ENCODE data around the gene ALDH9A1. TPM values are rescaled to one million over a fixed set of nuclear protein-coding genes. Genes with fewer than 3 reads are reported as not detected.
"Not testable (repeated sequence)": the region's sequence is repeated elsewhere in the genome, so short reads cannot be mapped to it uniquely, and the experiment has no call there.

The ALDH9A1 gene
- total and polyA plus RNA-seq, 10 of the 15 experiments (the other 5 are each of a cell fraction or from before 2014, with no cell fraction given) = 25.7 to 106 (median 36.3) TPM

DNA sequence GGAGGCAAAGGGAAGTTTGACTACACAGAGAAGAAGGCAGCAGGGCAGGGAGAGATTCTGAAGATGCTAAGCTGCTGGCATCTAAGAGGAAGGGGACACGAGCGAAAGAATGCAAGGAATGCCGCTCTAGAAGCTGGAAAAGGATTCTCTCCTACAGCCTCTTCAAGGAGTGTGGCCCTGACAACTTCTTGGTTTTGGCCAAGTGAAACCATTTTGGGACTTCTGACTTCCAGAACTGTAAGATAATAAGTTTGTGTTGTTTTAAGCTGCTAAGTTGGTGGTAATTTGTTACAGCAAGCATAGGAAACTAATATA is 38.8 kb downstream of the ALDH9A1 start:
- Histone ChIP-seq H4K20me1 (ENCODE audit: control insufficient read depth, insufficient read depth) (no peaks in the 10 kb centered on the region), H3K4me3 (no peak overlapping the region), H3K36me3 (ENCODE audit: control insufficient read depth in 2 of 2, insufficient read depth in 2 of 2, low read length in 1 of 2) (peaks cover 6 to 20% of the 10 kb centered on the region in 2 experiments; a peak in 3 of 4 replicates), H3K4me2 (ENCODE audit: control insufficient read depth, insufficient read depth) (no peak overlapping the region), H2AFZ (ENCODE audit: control insufficient read depth, low read depth, low read length) (no peak overlapping the region), H3K4me1 (ENCODE audit: control insufficient read depth, insufficient read depth, low read length) (no peaks in the 10 kb centered on the region), H3K79me2 (ENCODE audit: control insufficient read depth, insufficient read depth, low read length) (no peaks in the 10 kb centered on the region), H3K9ac (ENCODE audit: control insufficient read depth, insufficient read depth, low read length) (no peak overlapping the region), H3K27me3 (replicated peaks in 1 of 2; ENCODE audit: control insufficient read depth in 2 of 2, insufficient read depth in 2 of 2, low read length in 1 of 2) (no peaks in the 10 kb centered on the region), H3K27ac (ENCODE audit: control insufficient read depth, insufficient read depth) (no peak overlapping the region), H3K9me3 (replicated peaks; ENCODE audit: control insufficient read depth, insufficient read depth, low read length) (no peaks in the 10 kb centered on the region)
- 74% methylated on average over 3 of the region's 3 CpGs for WGBS (ENCODE audit: insufficient coverage, insufficient replicate concordance, low lambda C conversion rate, missing lambda C conversion rate)
- no TSS peak for BruUV-seq (replicated peaks)
- intact Hi-C loops (cut with micrococcal nuclease; ENCODE audit: unreplicated experiment) (loop anchor here (10.0 kb wide), 1 partner anchor 265 kb away; no protein-coding TSS in a partner anchor), in situ Hi-C loops (cut with MboI) (no loop called here)
- CTCF ChIA-PET = no interaction called here
- POLR2A ChIA-PET = no interaction called here
- no peak for TF ChIP-seq KLF5 (IDR thresholded peaks at IDR 0.05; ENCODE audit: partially characterized antibody)
- TF ChIP-seq, protein P1, sequence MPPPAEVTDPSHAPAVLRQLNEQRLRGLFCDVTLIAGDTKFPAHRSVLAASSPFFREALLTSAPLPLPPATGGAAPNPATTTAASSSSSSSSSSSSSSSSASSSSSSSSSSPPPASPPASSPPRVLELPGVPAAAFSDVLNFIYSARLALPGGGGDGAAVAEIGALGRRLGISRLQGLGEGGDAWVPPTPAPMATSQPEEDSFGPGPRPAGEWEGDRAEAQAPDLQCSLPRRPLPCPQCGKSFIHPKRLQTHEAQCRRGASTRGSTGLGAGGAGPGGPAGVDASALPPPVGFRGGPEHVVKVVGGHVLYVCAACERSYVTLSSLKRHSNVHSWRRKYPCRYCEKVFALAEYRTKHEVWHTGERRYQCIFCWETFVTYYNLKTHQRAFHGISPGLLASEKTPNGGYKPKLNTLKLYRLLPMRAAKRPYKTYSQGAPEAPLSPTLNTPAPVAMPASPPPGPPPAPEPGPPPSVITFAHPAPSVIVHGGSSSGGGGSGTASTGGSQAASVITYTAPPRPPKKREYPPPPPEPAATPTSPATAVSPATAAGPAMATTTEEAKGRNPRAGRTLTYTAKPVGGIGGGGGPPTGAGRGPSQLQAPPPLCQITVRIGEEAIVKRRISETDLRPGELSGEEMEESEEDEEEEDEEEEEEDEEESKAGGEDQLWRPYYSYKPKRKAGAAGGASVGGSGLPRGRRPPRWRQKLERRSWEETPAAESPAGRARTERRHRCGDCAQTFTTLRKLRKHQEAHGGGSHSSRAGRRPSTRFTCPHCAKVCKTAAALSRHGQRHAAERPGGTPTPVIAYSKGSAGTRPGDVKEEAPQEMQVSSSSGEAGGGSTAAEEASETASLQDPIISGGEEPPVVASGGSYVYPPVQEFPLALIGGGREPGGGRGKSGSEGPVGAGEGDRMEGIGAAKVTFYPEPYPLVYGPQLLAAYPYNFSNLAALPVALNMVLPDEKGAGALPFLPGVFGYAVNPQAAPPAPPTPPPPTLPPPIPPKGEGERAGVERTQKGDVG (CRISPR knock-in tag; IDR thresholded peaks at IDR 0.05) = no peak
- no peak for TF ChIP-seq MTA3 (IDR thresholded peaks at IDR 0.05; ENCODE audit: borderline replicate concordance, low read length)
- no peak for TF ChIP-seq ATF7 (IDR thresholded peaks at IDR 0.05; ENCODE audit: low read depth)
- TF ChIP-seq, protein P2, sequence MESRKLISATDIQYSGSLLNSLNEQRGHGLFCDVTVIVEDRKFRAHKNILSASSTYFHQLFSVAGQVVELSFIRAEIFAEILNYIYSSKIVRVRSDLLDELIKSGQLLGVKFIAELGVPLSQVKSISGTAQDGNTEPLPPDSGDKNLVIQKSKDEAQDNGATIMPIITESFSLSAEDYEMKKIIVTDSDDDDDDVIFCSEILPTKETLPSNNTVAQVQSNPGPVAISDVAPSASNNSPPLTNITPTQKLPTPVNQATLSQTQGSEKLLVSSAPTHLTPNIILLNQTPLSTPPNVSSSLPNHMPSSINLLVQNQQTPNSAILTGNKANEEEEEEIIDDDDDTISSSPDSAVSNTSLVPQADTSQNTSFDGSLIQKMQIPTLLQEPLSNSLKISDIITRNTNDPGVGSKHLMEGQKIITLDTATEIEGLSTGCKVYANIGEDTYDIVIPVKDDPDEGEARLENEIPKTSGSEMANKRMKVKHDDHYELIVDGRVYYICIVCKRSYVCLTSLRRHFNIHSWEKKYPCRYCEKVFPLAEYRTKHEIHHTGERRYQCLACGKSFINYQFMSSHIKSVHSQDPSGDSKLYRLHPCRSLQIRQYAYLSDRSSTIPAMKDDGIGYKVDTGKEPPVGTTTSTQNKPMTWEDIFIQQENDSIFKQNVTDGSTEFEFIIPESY (IDR thresholded peaks at IDR 0.05) = no peak
- no peak for TF ChIP-seq SUZ12 (IDR thresholded peaks at IDR 0.05; ENCODE audit: unreplicated experiment)
- no peak for TF ChIP-seq IKZF1 (conservative IDR thresholded peaks at IDR 0.05)
- no peak for TF ChIP-seq ZSCAN29 (IDR thresholded peaks at IDR 0.05)
- no peak for TF ChIP-seq NRF1 (conservative IDR thresholded peaks at IDR 0.05; ENCODE audit: low read depth, low read length)
- TF ChIP-seq NBN (IDR thresholded peaks at IDR 0.05) = no peak
- RAD21 ChIA-PET (ENCODE audit: unreplicated experiment) = interaction anchor here (0.8 kb wide), 1 partner anchor 27 kb away, joined by 3 read pairs; no protein-coding TSS in a partner anchor
- ATAC-seq = no peak
- no peak for FAIRE-seq
- no peak for DNase-seq (ENCODE audit: low read depth, low spot score)
- SMC1A ChIA-PET (ENCODE audit: uncharacterized antibody, unreplicated experiment) = no interaction called here

DNA sequence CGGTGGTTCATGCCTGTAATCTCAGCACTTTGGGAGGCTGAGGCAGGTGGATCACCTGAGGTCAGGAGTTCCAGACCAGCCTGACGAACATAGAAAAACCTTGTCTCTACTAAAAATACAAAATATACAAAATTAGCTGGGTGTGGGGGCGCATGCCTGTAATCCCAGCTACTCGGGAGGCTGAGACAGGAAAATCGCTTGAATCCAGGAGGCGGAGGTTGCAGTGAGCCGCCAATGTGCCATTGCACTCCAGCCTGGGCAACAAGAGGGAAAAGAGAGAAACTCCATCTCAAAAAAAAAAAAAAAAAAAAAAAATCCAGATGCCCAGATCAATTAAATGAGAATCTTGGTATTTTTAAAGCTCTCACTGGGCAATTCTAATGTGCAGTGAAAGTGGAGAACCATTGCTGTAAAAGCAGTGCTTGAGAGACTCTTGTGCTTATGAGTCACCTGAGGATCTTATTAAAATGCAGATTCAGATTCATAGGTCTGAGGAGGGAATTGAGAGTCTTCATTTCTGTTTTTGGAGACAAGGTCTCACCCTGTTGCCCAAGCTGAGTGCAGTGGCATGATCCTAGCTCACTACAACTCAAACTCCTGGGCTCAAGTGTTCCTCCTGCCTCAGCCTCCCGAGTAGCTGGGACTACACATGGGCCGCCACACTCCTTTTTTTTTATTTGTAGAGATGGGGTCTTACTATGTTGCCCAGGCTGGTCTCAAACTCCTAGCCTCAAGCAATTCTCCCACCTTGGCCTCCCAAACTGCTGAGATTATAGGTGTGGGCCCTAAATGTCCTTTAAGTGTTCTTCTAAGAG is 39.4 kb downstream of the ALDH9A1 start:
- BruUV-seq (replicated peaks); H3K27me3 ChIP-seq (replicated peaks in 1 of 2; ENCODE audit: control insufficient read depth in 2 of 2, insufficient read depth in 2 of 2, low read length in 1 of 2); H3K27ac ChIP-seq (ENCODE audit: control insufficient read depth, insufficient read depth); H3K9me3 ChIP-seq (replicated peaks; ENCODE audit: control insufficient read depth, insufficient read depth, low read length); H2AFZ ChIP-seq (ENCODE audit: control insufficient read depth, low read depth, low read length); H4K20me1 ChIP-seq (ENCODE audit: control insufficient read depth, insufficient read depth); H3K4me3 ChIP-seq; FAIRE-seq; ATAC-seq; in situ Hi-C loops (cut with MboI); DNase-seq (ENCODE audit: low read depth, low spot score); H3K79me2 ChIP-seq (ENCODE audit: control insufficient read depth, insufficient read depth, low read length); H3K4me2 ChIP-seq (ENCODE audit: control insufficient read depth, insufficient read depth); H3K9ac ChIP-seq (ENCODE audit: control insufficient read depth, insufficient read depth, low read length); POLR2A ChIA-PET; H3K4me1 ChIP-seq (ENCODE audit: control insufficient read depth, insufficient read depth, low read length): not testable (repeated sequence)
- ChIA-PET CTCF (interaction anchor here (0.9 to 2.1 kb wide), 3 partner anchors 27 to 291 kb away, joined by 3 to 6 read pairs (median 6); no protein-coding TSS in a partner anchor), RAD21 (ENCODE audit: unreplicated experiment) (interaction anchor here (0.8 kb wide), 1 partner anchor 27 kb away, joined by 3 read pairs; no protein-coding TSS in a partner anchor), SMC1A (ENCODE audit: uncharacterized antibody, unreplicated experiment) (interaction anchor here (1.2 kb wide), 1 partner anchor 12 kb away, joined by 4 read pairs; no protein-coding TSS in a partner anchor)
- intact Hi-C loops (cut with micrococcal nuclease; ENCODE audit: unreplicated experiment) = loop anchor here (10.0 kb wide), 1 partner anchor 264 kb away; no protein-coding TSS in a partner anchor
- WGBS (ENCODE audit: insufficient coverage, insufficient replicate concordance, low lambda C conversion rate, missing lambda C conversion rate) = 95% methylated on average over 9 of the region's 9 CpGs
- H3K36me3 ChIP-seq (ENCODE audit: control insufficient read depth in 2 of 2, insufficient read depth in 2 of 2, low read length in 1 of 2) = peaks cover 6 to 16% of the 10 kb centered on the region in 2 experiments; a peak in 3 of 4 replicates

All from GM12878 (cell line).